ENCODE data around the gene ARID4A. TPM values are rescaled to one million over a fixed set of nuclear protein-coding genes. Genes with fewer than 3 reads are reported as not detected.
A peak's percentile ranks its signal among the peaks of the same experiment; 100 is the strongest.
"Not testable (repeated sequence)": the region's sequence is repeated elsewhere in the genome, so short reads cannot be mapped to it uniquely, and the experiment has no call there.

Gene ARID4A
- total RNA-seq, 1 experiment from 2014 or later, result 8.1 TPM

DNA sequence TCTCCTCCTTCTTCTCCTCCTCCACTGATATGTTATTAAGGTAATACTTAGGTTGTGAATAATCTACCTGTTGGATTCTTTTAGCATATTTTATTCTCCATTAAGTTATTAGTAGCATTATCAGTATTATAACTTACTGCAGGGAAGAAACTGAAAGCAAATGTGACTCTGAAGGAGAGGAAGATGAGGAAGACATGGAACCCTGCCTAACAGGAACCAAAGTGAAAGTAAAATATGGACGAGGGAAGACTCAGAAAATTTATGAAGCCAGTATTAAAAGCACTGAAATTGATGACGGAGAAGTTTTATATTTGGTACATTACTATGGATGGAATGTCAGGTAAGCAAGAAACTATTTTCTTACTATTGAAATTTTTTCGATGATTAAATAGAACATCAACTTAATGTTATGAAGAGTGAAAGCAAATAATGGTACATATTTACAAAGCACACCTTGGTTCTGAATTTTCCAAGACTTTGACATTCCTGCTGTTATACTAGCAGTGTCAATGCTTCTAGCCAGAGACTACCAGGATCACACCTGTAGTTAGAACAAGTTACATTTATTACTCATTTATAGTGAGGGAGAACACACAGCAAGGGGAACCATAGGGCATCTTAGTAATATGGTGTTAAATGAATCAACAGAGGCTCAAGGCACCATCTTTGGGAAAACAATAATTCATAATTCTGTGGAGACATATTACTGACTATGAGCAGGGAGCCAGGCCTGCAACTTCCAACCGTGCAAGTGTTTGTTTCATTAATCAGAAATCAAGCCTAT lies 55.4 kb downstream of the ARID4A start:
- no peak for DNase-seq (ENCODE audit: extremely low read depth, low read depth)

- DNase-seq (ENCODE audit: extremely low read depth, low read depth), result no peak
Observed at GRCh38 chr14:58354808-58355207, 56.5 kb downstream of the ARID4A start.

DNA sequence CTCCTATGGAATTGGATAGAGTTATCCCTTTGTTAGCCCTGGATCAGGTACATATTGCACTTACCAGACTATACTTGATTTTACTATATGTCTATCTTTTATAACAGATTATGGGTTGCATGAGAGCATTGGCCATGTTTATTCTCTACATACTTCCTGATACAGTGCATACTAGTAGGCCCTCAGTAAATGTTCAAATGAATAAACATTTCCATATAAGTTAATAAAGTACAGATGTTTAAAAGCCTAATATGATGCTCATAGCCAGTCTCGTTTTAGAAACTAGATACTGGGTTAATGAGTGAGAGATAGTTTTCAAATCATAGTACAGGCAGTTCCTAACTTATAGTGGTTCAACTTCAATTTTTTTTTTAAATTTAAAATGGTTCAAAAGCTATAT lies 57.9 kb downstream of the ARID4A start:
- DNase-seq (ENCODE audit: extremely low read depth, low read depth), result no peak

DNA sequence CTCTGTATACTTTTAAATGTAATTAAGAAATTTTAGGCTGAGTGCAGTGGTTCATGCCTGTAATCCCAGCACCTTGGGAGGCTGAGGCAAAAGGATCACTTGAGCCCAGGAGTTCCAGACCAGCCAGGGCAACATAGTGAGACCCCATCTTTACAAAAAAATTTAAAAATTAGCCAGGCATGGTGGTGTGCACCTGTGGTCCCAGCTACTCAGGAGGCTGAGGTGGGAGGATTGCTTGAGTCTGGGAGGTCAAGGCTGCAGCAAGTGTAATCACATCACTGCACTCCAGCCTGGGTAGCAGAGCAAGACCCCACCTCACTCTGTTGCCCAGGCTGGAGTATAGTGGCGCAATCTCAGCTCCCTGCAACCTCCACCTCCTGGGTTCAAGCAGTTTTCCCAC lies 63.9 kb downstream of the ARID4A start:
- DNase-seq (ENCODE audit: extremely low read depth, low read depth), result not testable (repeated sequence)

GRCh38 chr14:58362798-58363412 lies 64.5 kb downstream of the ARID4A start:
- DNase-seq (ENCODE audit: extremely low read depth, low read depth), result peak; percentile 35

DNA sequence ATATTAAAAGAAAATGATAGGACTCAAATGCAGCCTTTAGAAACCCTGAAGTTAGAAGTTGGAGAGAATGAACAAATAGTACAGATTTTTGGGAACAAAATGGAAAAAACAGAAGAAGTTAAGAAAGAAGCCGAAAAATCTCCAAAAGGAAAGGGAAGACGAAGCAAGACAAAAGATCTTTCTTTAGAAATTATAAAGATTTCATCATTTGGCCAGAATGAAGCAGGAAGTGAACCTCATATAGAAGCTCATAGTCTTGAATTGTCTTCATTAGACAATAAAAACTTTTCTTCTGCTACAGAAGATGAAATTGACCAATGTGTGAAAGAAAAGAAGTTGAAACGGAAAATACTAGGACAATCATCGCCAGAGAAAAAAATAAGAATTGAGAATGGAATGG lies 66.0 kb downstream of the ARID4A start:
- DNase-seq (ENCODE audit: extremely low read depth, low read depth), result no peak

DNA sequence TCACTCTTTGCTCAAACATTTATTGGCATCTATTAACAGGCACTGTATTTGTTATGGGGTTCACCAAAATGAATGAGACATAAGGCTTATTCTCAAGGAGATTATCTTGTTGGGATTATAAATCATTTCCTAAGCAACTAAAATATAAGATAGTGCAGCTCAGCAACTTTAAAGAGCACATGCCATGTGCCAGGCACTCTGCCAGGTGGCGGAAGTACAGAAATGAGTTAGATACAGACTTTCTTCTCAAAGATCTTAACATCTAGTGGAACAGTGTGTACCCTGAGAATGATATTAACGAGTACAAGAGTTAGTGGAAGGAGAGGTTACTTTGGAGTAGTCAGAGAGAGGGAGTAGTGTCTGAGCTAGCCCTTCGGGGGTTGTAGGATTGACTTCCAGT lies 68.9 kb downstream of the ARID4A start:
- DNase-seq (ENCODE audit: extremely low read depth, low read depth), result no peak

DNA sequence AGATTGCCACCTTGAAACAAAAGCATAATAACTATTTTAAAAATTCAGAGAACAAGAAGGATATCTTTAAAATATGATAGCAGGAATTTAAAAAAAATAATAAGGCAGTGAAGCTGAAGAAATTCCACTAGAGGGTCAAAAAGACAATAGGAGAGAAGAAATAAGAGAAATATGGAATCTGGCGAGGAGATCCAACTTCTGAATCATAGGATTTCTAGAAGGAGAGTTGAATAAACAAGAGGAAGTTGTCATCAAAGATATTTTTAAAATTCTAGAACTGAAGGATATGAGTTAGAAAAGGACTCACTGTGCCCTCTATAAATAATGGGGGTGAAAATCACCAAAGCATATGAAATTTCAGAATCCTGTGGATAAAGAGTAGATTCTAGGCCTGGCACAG lies 70.6 kb downstream of the ARID4A start:
- no peak for DNase-seq (ENCODE audit: extremely low read depth, low read depth)

DNA sequence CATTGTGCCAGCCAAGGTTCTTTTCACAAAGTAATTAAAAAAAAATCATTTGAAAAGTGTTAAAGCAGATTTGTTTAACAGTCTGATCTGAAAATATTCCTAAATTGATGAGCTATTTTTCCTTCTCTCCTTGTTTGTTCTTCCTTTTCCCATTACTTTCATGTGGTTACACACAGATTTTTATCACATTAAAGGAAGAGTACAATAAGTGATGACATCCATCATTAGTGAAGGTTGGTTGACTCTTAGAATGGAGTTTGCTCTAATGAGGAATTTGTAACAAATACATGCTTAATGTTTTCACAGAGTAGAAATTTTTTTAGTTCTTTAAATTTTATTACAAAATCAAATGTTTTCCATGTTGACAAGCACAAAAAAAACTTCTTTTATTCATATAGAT lies 78.4 kb downstream of the ARID4A start:
- no peak for DNase-seq (ENCODE audit: extremely low read depth, low read depth)

GRCh38 chr14:58390830-58391229 lies 92.5 kb downstream of the ARID4A start:
- DNase-seq (ENCODE audit: extremely low read depth, low read depth), result no peak

GRCh38 chr14:58395562-58395811 lies 97.1 kb downstream of the ARID4A start:
- DNase-seq (ENCODE audit: extremely low read depth, low read depth), result no peak

DNA sequence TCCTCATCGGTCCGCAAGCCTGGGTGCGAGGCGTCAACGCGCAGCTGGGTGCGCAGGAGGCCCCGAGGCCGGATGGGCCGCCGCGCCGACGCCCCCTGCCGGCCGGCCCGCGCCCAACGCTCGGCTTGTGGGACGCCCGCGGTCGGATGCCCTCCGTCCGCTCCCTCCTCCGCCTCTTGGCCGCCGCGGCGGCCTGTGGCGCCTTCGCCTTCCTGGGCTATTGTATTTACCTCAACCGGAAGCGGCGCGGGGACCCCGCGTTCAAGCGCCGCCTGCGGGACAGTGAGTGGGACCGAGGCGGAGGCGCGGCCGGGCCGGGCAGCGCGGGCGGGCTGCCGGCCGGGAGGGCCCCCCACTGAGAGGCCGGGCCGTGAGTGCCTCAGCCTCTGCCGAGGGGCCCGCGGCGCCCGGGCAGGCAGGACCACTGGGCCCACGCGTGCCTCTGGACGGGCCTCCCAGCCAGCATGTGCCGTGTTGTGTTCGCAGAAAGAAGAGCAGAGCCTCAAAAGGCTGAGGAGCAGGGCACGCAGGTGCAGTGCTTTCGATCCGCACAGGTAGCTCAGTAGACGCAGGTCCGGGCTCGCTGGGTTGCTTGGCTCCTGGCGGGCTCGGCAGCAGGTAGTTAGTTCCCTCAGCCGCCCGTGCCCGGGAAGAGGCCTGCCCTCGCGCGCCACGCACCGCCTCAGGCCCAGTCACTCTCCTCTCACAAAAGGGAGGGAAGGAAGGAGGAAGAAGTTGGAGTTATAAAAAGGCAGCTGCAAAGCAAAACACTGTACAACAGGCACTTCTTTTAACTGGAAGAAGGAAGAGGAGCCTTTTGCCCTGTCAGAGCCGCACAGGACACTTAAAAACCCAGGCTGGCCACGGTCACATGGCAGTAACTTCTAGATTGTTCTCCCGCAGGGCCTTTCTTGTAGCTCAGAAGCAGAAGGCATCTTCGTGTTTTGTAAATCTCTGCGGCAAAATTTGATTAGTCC lies 97.7 kb downstream of the ARID4A start, which contains the start of gene TOMM20L:
Gene TOMM20L, plus strand, starts transcription at position 119 of the 977 bp plus-strand sequence. Its CDS starts 28 bp downstream, at position 147.
- peak; percentile 67 for DNase-seq (ENCODE audit: extremely low read depth, low read depth)

GRCh38 chr14:58397156-58397555 lies 98.8 kb downstream of the ARID4A start:
- no peak for DNase-seq (ENCODE audit: extremely low read depth, low read depth)

- no peak for DNase-seq (ENCODE audit: extremely low read depth, low read depth)
Observed at GRCh38 chr14:58398495-58398894, 100.1 kb downstream of the ARID4A start.

GRCh38 chr14:58398895-58399294 lies 100.5 kb downstream of the ARID4A start:
- no peak for DNase-seq (ENCODE audit: extremely low read depth, low read depth)

GRCh38 chr14:58401587-58401986 lies 103.2 kb downstream of the ARID4A start:
- DNase-seq (ENCODE audit: extremely low read depth, low read depth), result no peak

- no peak for DNase-seq (ENCODE audit: extremely low read depth, low read depth)
Observed at GRCh38 chr14:58408681-58409215, 110.4 kb downstream of the ARID4A start.

DNA sequence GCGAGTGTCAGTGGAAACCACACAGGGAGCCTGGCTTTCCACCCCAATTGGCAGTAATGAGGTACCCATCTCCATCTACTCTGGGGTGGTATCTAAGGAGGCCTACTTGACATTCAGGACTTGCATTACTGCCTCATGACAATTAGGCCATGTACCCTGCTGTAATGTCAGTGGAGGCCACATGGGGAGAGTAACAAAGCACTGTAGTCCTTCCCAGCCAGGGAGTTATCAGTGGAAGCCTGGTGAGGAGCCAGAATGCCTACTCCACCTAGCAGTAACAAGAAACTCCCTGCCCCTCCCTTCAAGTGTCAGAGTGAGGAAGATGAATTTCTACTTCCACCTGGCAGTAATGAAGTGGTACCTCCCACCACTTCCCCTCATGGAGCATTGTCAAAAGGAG lies 116.5 kb downstream of the ARID4A start:
- no peak for DNase-seq (ENCODE audit: extremely low read depth, low read depth)

DNA sequence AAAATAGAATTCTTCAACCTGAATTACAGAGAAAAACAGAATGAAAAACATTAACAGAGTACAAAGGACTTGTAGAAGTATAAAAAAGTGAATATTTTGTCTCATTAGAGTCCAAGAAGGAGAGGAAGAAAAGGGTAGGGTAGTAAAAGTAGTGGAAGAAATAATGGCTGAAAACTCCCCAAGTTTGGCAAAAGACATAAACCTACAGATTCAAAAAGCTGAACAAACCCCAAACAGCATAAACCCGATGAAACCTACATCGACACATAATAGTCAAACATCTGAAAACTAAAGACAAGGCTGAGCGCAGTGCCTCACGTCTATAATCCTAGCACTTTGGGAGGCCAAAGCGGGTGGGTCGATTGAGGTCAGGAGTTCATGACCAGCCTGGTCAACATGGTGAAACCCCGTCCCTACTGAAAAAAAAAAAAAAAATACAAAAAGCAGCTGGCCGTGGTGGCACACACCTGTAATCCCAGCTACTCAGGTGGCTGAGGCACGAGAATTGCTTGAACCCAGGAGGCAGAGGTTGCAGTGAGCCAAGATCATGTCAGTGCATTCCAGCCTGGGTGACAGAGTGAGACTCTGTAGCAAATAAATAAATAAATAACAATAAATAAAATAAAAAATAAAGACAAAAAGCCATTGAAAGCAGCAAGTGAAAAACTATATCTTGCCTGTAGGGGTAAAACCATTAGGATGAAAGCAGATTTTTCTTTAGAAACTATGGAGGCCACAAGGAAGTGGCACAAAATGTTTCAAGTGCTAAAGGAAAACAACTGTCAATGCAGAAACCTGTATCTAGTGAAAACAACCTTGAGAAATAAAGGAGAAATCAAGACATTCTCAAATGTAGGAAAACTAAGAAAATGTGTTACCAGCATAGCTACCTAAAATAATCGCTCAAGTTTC lies 117.5 kb downstream of the ARID4A start:
- no peak for DNase-seq (ENCODE audit: extremely low read depth, low read depth)

DNA sequence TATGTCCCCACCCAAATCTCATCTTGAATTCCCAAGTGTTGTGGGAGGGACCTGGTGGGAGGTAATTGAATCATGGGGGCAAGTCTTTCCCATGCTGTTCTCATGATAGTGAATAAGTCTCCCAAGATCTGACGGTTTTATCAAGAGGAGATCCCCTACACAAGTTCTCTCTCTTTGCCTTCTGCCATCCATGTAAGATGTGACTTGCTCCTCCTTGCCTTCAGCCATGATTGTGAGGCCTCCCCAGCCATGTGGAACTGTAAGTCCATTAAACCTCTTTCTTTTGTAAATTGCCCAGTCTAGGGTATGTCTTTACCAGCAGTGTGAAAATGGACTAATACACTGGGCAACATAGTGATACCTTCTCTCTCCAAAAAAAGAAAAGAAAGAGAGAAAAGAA lies 118.6 kb downstream of the ARID4A start:
- DNase-seq (ENCODE audit: extremely low read depth, low read depth), result not testable (repeated sequence)

All from NCI-H460 (cell line).